H7 (cell line): ENCODE data around the gene PLS3. TPM values are rescaled to one million over a fixed set of nuclear protein-coding genes. Genes with fewer than 3 reads are reported as not detected.

ENCODE experiments used
- DNase-seq: peaks from one replicate; pipeline ENCODE4 v3.0.0; 2012
- H3K27me3 ChIP-seq: 2 replicates; pipeline ENCODE4 v1.6.0; 2011; ENCODE audit warnings: mild to moderate bottlenecking, low read length; ENCODE audit not compliant: control insufficient read depth, insufficient read depth
- H3K36me3 ChIP-seq: replicated peaks from 2 replicates; pipeline ENCODE4 v1.5.1; 2011; ENCODE audit warnings: low read length; ENCODE audit not compliant: control insufficient read depth, insufficient read depth
- H3K4me3 ChIP-seq: 2 replicates; pipeline ENCODE4 v1.5.1; 2011; ENCODE audit warnings: low read depth, mild to moderate bottlenecking, control low read depth, low read length, moderate library complexity; ENCODE audit not compliant: insufficient read depth
- total RNA-seq: library from RNA; depleted of rRNA; stranded (reverse); fragments of >200 nt; shearing (Covaris generic); gene quantifications from 2 replicates; pipeline ENCODE4 v1.2.3, GENCODE V29; 2014

The PLS3 gene
- total RNA-seq, 1 experiment from 2014 or later, result 285 TPM

GRCh38 chrX:115650449-115650848, 89.5 kb downstream of the PLS3 start:
- no peaks in the 10 kb centered on the region for H3K27me3 ChIP-seq
- no peak for DNase-seq
- H3K36me3 ChIP-seq, result peaks cover 18% of the 10 kb centered on the region
- no peak overlapping the region for H3K4me3 ChIP-seq

GRCh38 chrX:115650916-115651315, 89.9 kb downstream of the PLS3 start:
- peaks cover 15% of the 10 kb centered on the region for H3K36me3 ChIP-seq
- no peaks in the 10 kb centered on the region for H3K27me3 ChIP-seq
- no peak overlapping the region for H3K4me3 ChIP-seq
- peak; percentile 51 for DNase-seq

- H3K4me3 ChIP-seq, result no peak overlapping the region
- no peaks in the 10 kb centered on the region for H3K27me3 ChIP-seq
- peaks cover 12% of the 10 kb centered on the region for H3K36me3 ChIP-seq
- DNase-seq, result no peak
Measured at GRCh38 chrX:115652221-115652620, 91.2 kb downstream of the PLS3 start.

- H3K36me3 ChIP-seq, result no peaks in the 10 kb centered on the region
- no peak for DNase-seq
- H3K27me3 ChIP-seq, result no peaks in the 10 kb centered on the region
- H3K4me3 ChIP-seq, result no peak overlapping the region
Measured at GRCh38 chrX:115665122-115665521, 104.1 kb downstream of the PLS3 start.

- H3K36me3 ChIP-seq, result no peaks in the 10 kb centered on the region
- no peaks in the 10 kb centered on the region for H3K27me3 ChIP-seq
- H3K4me3 ChIP-seq, result no peak overlapping the region
- peak; percentile 76 for DNase-seq
Measured at GRCh38 chrX:115679460-115679859, 118.5 kb downstream of the PLS3 start.

- DNase-seq, result no peak
- H3K36me3 ChIP-seq, result no peaks in the 10 kb centered on the region
- H3K27me3 ChIP-seq, result no peaks in the 10 kb centered on the region
- H3K4me3 ChIP-seq, result no peak overlapping the region
Measured at GRCh38 chrX:115687595-115687994, 126.6 kb downstream of the PLS3 start.

- H3K27me3 ChIP-seq, result no peaks in the 10 kb centered on the region
- H3K36me3 ChIP-seq, result no peaks in the 10 kb centered on the region
- DNase-seq, result no peak
- no peak overlapping the region for H3K4me3 ChIP-seq
Measured at GRCh38 chrX:115689931-115690330, 129.0 kb downstream of the PLS3 start.

- Histone ChIP-seq H3K27me3 (no peaks in the 10 kb centered on the region), H3K36me3 (no peaks in the 10 kb centered on the region), H3K4me3 (no peak overlapping the region)
- peak; percentile 28 for DNase-seq
Measured at GRCh38 chrX:115690511-115691216, 129.7 kb downstream of the PLS3 start.

GRCh38 chrX:115693476-115693875, 132.5 kb downstream of the PLS3 start:
- H3K36me3 ChIP-seq, result no peaks in the 10 kb centered on the region
- H3K27me3 ChIP-seq, result no peaks in the 10 kb centered on the region
- no peak overlapping the region for H3K4me3 ChIP-seq
- DNase-seq, result no peak

GRCh38 chrX:115694028-115694427, 133.1 kb downstream of the PLS3 start:
- DNase-seq, result no peak
- H3K4me3 ChIP-seq, result no peak overlapping the region
- H3K27me3 ChIP-seq, result no peaks in the 10 kb centered on the region
- no peaks in the 10 kb centered on the region for H3K36me3 ChIP-seq

- no peak for DNase-seq
- Histone ChIP-seq H3K27me3 (no peaks in the 10 kb centered on the region), H3K4me3 (no peak overlapping the region), H3K36me3 (no peaks in the 10 kb centered on the region)
Measured at GRCh38 chrX:115696039-115696438, 135.1 kb downstream of the PLS3 start.

GRCh38 chrX:115696939-115697338, 136.0 kb downstream of the PLS3 start:
- H3K4me3 ChIP-seq, result no peak overlapping the region
- no peaks in the 10 kb centered on the region for H3K27me3 ChIP-seq
- DNase-seq, result no peak
- H3K36me3 ChIP-seq, result no peaks in the 10 kb centered on the region

GRCh38 chrX:115697806-115698205, 136.8 kb downstream of the PLS3 start:
- H3K36me3 ChIP-seq, result no peaks in the 10 kb centered on the region
- H3K27me3 ChIP-seq, result no peaks in the 10 kb centered on the region
- no peak for DNase-seq
- H3K4me3 ChIP-seq, result no peak overlapping the region
